NB4 (cell line): ENCODE results near the gene ZBTB44.

Experiments used
- DNase-seq: peaks from one replicate; pipeline ENCODE4 v3.0.0; 2010; ENCODE audit warnings: low read depth
- H3K4me3 ChIP-seq: one replicate; pipeline ENCODE4 v1.5.1; 2011; ENCODE audit warnings: mild to moderate bottlenecking, low read depth, low read length, moderate library complexity
- CTCF ChIP-seq: IDR thresholded peaks from one replicate; pipeline ENCODE4 v1.5.1; 2012; ENCODE audit warnings: low read depth, low read length
- MYC ChIP-seq: IDR thresholded peaks from 2 replicates; pipeline ENCODE4 v1.6.1; 2011; ENCODE audit warnings: low read depth, low read length
- POLR2A ChIP-seq: IDR thresholded peaks from 2 replicates; pipeline ENCODE4 v1.6.1; 2011; ENCODE audit warnings: mild to moderate bottlenecking; ENCODE audit not compliant: insufficient read length; ENCODE audit errors: extremely low read depth
- TF ChIP-seq, protein P1 (sequence below): IDR thresholded peaks from 2 replicates; pipeline ENCODE4 v1.6.1; 2011; ENCODE audit warnings: low read depth, low read length

ZBTB44 gene

GRCh38 chr11:130212431-130212961 is 102.2 kb downstream of the ZBTB44 start:
- TF ChIP-seq POLR2A = no peak
- TF ChIP-seq CTCF = no peak
- no peak for TF ChIP-seq MYC
- TF ChIP-seq, protein P1, sequence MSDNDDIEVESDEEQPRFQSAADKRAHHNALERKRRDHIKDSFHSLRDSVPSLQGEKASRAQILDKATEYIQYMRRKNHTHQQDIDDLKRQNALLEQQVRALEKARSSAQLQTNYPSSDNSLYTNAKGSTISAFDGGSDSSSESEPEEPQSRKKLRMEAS = no peak
- DNase-seq = no peak
- H3K4me3 ChIP-seq = no peak overlapping the region

DNA sequence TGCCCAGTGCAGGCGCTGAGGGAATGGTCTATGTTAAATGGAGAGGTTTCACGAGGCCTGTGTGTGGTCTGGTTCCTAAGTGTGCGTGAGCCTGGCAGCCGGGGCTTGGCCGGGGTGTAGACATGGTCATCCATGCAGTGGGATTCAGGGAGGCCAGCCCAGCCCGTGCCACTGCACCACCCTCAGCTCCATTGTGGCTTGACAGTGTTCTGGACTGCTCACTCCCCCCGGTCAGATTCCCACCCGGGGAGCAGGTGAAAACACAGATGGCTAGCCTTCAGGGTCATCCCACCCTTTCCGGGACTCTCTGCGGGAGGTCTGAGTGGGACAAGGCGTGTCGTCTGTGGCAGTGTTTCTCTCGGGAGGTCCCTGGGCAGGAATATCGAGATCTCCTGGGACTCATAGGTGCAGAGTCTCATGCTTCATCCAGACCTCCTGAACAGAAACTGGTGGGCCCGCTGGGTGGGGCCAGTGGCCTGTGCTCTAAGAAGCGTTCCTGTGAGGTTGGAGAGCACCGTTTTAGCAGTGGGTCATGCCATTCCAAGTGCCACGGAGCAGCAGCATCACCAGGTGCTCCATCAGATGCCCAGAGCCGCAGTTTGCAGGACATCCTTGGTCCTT is 102.8 kb downstream of the ZBTB44 start:
- no peak for DNase-seq
- TF ChIP-seq CTCF (no peak), POLR2A (no peak), MYC (no peak)
- TF ChIP-seq, protein P1 = no peak
- no peak overlapping the region for H3K4me3 ChIP-seq

DNA sequence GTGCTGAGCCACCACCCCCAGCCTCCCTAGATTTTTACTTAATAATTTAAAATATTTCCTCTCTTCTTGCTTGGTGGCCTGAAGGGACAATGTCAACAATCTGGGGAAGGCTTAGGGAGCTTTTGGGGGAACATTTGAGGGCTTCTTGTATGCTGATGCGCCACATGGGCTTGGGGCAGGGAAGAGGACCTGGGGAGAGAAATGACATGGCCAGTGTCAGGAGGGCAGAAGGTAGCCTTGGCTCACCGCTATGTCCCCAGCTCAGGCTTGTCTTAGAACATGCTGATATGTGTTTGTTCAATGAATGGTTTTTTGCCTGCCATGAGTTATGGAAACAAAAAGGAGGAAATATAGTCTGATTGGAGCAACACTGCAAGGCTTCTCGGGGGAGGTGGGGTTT is 103.6 kb downstream of the ZBTB44 start:
- TF ChIP-seq, protein P1 = no peak
- no peak for TF ChIP-seq POLR2A
- TF ChIP-seq CTCF = no peak
- TF ChIP-seq MYC = no peak

GRCh38 chr11:130209954-130210854 is 104.5 kb downstream of the ZBTB44 start:
- H3K4me3 ChIP-seq = no peak overlapping the region
- DNase-seq = no peak
- TF ChIP-seq POLR2A (no peak), MYC (no peak)
- TF ChIP-seq, protein P1 = no peak

More for the DNA sequence above, 103.6 kb downstream of the ZBTB44 start:
- no peak for DNase-seq
- no peak overlapping the region for H3K4me3 ChIP-seq

DNA sequence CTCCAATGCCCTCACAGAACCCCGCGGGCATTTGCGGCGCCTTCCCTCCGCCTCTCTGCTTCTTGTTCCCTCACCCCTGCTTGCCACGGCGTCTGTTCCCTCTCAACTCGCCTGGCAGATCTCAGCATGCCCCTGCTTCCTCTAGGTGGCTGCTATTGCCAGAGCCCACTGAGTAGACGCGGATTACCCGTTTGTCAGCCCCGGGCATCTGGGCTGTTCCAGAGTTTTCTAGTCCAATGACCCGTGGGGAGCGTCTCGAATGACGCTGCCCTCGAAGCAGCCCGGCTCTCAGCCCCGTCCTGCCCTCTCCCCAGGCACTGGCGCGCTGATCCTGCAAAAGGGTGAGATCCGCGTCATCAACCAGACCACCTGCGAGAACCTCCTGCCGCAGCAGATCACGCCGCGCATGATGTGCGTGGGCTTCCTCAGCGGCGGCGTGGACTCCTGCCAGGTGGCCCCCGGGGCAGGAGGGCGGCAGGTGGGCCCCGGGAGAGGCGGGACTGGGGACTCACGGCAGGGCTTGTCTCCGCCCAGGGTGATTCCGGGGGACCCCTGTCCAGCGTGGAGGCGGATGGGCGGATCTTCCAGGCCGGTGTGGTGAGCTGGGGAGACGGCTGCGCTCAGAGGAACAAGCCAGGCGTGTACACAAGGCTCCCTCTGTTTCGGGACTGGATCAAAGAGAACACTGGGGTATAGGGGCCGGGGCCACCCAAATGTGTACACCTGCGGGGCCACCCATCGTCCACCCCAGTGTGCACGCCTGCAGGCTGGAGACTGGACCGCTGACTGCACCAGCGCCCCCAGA is 105.4 kb downstream of the ZBTB44 start:
- H3K4me3 ChIP-seq = no peak overlapping the region
- no peak for DNase-seq
- TF ChIP-seq MYC = no peak
- no peak for TF ChIP-seq CTCF
- no peak for TF ChIP-seq POLR2A
